Kidney (tissue), 14 donors: ENCODE results near the gene FAF1. TPM values are rescaled to one million over a fixed set of nuclear protein-coding genes. Genes with fewer than 3 reads are reported as not detected.

Source experiments
- DNase-seq, 5 donors: peaks; one replicate each; pipeline ENCODE4 v3.0.0-alpha.2; 2013 to 2020
- FAIRE-seq: peaks from 2 replicates; lab custom pipeline; 2012; peaks lifted over from hg19 to GRCh38; lab: Jason Lieb, UNC
- H3K27ac ChIP-seq, 2 donors: one replicate each; pipeline ENCODE4 v1.7.0; 2013; ENCODE audit warnings: low read depth in 2 of 2, low read length in 2 of 2, inconsistent platforms in 1 of 2
- H3K27me3 ChIP-seq: one replicate; pipeline ENCODE4 v1.7.1; 2013; ENCODE audit warnings: low read length, inconsistent platforms; ENCODE audit not compliant: control insufficient read depth, insufficient read depth
- H3K36me3 ChIP-seq, 3 donors: one replicate each; pipeline versions ENCODE4 v1.7.0 to v1.7.1; 2013; ENCODE audit warnings: low read length in 3 of 3, control low read depth in 1 of 3, inconsistent platforms in 1 of 3; ENCODE audit not compliant: insufficient read depth in 3 of 3, control insufficient read depth in 2 of 3
- H3K4me1 ChIP-seq, 3 donors: one replicate each; pipeline versions ENCODE4 v1.7.0 to v1.7.1; 2013; ENCODE audit warnings: low read length in 3 of 3, inconsistent platforms in 1 of 3, low read depth in 1 of 3; ENCODE audit not compliant: control insufficient read depth in 2 of 3, insufficient read depth in 2 of 3
- H3K4me3 ChIP-seq, 3 donors: one replicate each; pipeline versions ENCODE4 v1.7.0 to v1.8.1; 2013; ENCODE audit warnings: low read length in 3 of 3, control low read depth in 1 of 3, inconsistent platforms in 1 of 3
- H3K9ac ChIP-seq, 3 donors: one replicate each; pipeline versions ENCODE4 v1.7.0 to v1.7.1; 2013; ENCODE audit warnings: low read length in 3 of 3, control low read depth in 1 of 3, inconsistent platforms in 1 of 3
- H3K9me3 ChIP-seq, 3 donors: one replicate each; pipeline versions ENCODE4 v1.7.0 to v1.7.1; 2013; ENCODE audit warnings: low read length in 3 of 3, control low read depth in 1 of 3, inconsistent platforms in 1 of 3; ENCODE audit not compliant: control insufficient read depth in 2 of 3, insufficient read depth in 1 of 3
- CTCF ChIP-seq: IDR thresholded peaks from 3 replicates; pipeline ENCODE4 v1.5.1; 2012; ENCODE audit warnings: mild to moderate bottlenecking, moderate library complexity, borderline replicate concordance; ENCODE audit not compliant: insufficient read depth; ENCODE audit errors: extremely low read depth
- intact Hi-C: fragments of 100-400 bp; cut with DNase I; formaldehyde crosslinking; loops from one replicate; pipeline ENCODE4 v1.11.1; 2022
- polyA plus RNA-seq: library from polyadenylated mRNA; stranded (reverse); fragments of 350-450 nt; fragmentation: Illumina TruSeq; extraction: RNeasy Lipid Tissue Mini Kit (QIAGEN cat#74804); gene quantifications from one replicate; pipeline ENCODE4 v1.2.3, GENCODE V29; 2014; ENCODE audit warnings: low read depth, low replicate concordance; ENCODE audit not compliant: insufficient read depth
- total RNA-seq: library from RNA; stranded (reverse); fragmentation: NEBNext Ultra II Directional; extraction: Animal tissue kit (Norgen Biotek cat#: 25700); gene quantifications from one replicate; pipeline ENCODE4 v1.2.1, GENCODE V29; 2021
- donor health status: control.
- donor health status: control.
- donor health status: control.
- donor health status: control.
- donor health status: control.
- donor health status: DM: yes; HTN: yes; CAD: no.
- donor health status: Normal renal cell carcinoma (clear cell type).

Gene FAF1
- total and polyA plus RNA-seq, 2 donors from 2014 or later: 50.1 to 72.8 TPM

GRCh38 chr1:50422675-50422945 is 537.5 kb downstream of the FAF1 start:
- Histone ChIP-seq H3K9ac (no peak overlapping the region), H3K4me3 (no peak overlapping the region), H3K27me3 (peaks cover 70% of the 10 kb centered on the region), H3K36me3 (no peaks in the 10 kb centered on the region), H3K27ac (no peak overlapping the region), H3K9me3 (no peaks in the 10 kb centered on the region), H3K4me1 (peaks cover 0 to 21% (median 0%) of the 10 kb centered on the region in 3 donors)
- DNase-seq: peak in 3 of 5 donors; percentile 8 to 69 (median 18)
- no peak for FAIRE-seq
- no peak for TF ChIP-seq CTCF
- intact Hi-C loops: no loop called here

- H3K4me1 ChIP-seq: peaks cover 0 to 18% (median 0%) of the 10 kb centered on the region in 3 donors
- no peak overlapping the region for H3K9ac ChIP-seq
- FAIRE-seq: no peak
- no peaks in the 10 kb centered on the region for H3K9me3 ChIP-seq
- H3K27ac ChIP-seq: no peak overlapping the region
- TF ChIP-seq CTCF: no peak
- peaks cover 67% of the 10 kb centered on the region for H3K27me3 ChIP-seq
- no peak overlapping the region for H3K4me3 ChIP-seq
- H3K36me3 ChIP-seq: no peaks in the 10 kb centered on the region
- DNase-seq: no peak
- intact Hi-C loops: no loop called here
These were observed 538.0 kb downstream of the FAF1 start for GRCh38 chr1:50421768-50422674.

GRCh38 chr1:50421366-50421748 is 538.7 kb downstream of the FAF1 start:
- peaks cover 70% of the 10 kb centered on the region for H3K27me3 ChIP-seq
- H3K9ac ChIP-seq: no peak overlapping the region
- no peak overlapping the region for H3K4me3 ChIP-seq
- H3K27ac ChIP-seq: no peak overlapping the region
- H3K36me3 ChIP-seq: no peaks in the 10 kb centered on the region
- intact Hi-C loops: no loop called here
- no peaks in the 10 kb centered on the region for H3K9me3 ChIP-seq
- no peak for TF ChIP-seq CTCF
- DNase-seq (peak in 3 of 5 donors; percentile 4 to 46 (median 5)), FAIRE-seq (no peak)
- peaks cover 0 to 18% (median 0%) of the 10 kb centered on the region in 3 donors for H3K4me1 ChIP-seq
